DND-41 (cell line): Measurements from ENCODE around the gene MLANA.

Experiments
- CTCF ChIP-seq: IDR thresholded peaks from 2 replicates; pipeline ENCODE4 v1.5.1; 2012; ENCODE audit warnings: borderline replicate concordance, low read length, moderate library complexity, mild to moderate bottlenecking; ENCODE audit not compliant: poor library complexity, severe bottlenecking; ENCODE audit errors: extremely low read depth
- EZH2 ChIP-seq: IDR thresholded peaks from 3 replicates; pipeline ENCODE4 v1.6.1; 2012; ENCODE audit warnings: borderline replicate concordance, low read depth, mild to moderate bottlenecking, moderate library complexity, low read length, inconsistent platforms; ENCODE audit not compliant: severe bottlenecking

GRCh38 chr9:5846096-5846495 is 44.6 kb upstream of the MLANA start:
- TF ChIP-seq CTCF (no peak), EZH2 (no peak)
